ENCODE measurements around the gene MTA1.

The MTA1 gene

GRCh38 chr14:105433161-105433605 is 13.6 kb downstream of the MTA1 start:
- no peaks in the 10 kb centered on the region for H3K9me3 ChIP-seq (ENCODE audit: insufficient read depth, low read depth, low read length)
- H3K36me3 ChIP-seq (ENCODE audit: insufficient read depth, low read depth, low read length), result peaks cover 33% of the 10 kb centered on the region
- no peak overlapping the region for H3K4me3 ChIP-seq (ENCODE audit: low read length)
- peaks cover 3% of the 10 kb centered on the region; the same call in 1 of the 2 replicates for H3K4me1 ChIP-seq (ENCODE audit: insufficient read depth, low read length)
- H3K27ac ChIP-seq (ENCODE audit: low read length), result no peak overlapping the region
- H3K9ac ChIP-seq (ENCODE audit: low read depth, low read length), result no peak overlapping the region
- H3K27me3 ChIP-seq (ENCODE audit: insufficient read depth, low read length), result no peaks in the 10 kb centered on the region

- Histone ChIP-seq H3K4me1 (ENCODE audit: insufficient read depth, low read length) (peaks cover 3% of the 10 kb centered on the region; the same call in 1 of the 2 replicates), H3K27me3 (ENCODE audit: insufficient read depth, low read length) (no peaks in the 10 kb centered on the region), H3K9me3 (ENCODE audit: insufficient read depth, low read depth, low read length) (no peaks in the 10 kb centered on the region), H3K4me3 (ENCODE audit: low read length) (no peak overlapping the region), H3K9ac (ENCODE audit: low read depth, low read length) (no peak overlapping the region), H3K36me3 (ENCODE audit: insufficient read depth, low read depth, low read length) (peaks cover 25% of the 10 kb centered on the region), H3K27ac (ENCODE audit: low read length) (no peak overlapping the region)
These were observed 16.8 kb downstream of the MTA1 start for GRCh38 chr14:105436402-105436801.

- Histone ChIP-seq H3K4me3 (ENCODE audit: low read length) (no peak overlapping the region), H3K36me3 (ENCODE audit: insufficient read depth, low read depth, low read length) (peaks cover 30% of the 10 kb centered on the region), H3K27me3 (ENCODE audit: insufficient read depth, low read length) (no peaks in the 10 kb centered on the region), H3K9me3 (ENCODE audit: insufficient read depth, low read depth, low read length) (no peaks in the 10 kb centered on the region), H3K9ac (ENCODE audit: low read depth, low read length) (no peak overlapping the region), H3K27ac (ENCODE audit: low read length) (no peak overlapping the region), H3K4me1 (ENCODE audit: insufficient read depth, low read length) (peaks cover 3% of the 10 kb centered on the region; the same call in 1 of the 2 replicates)
These were observed 17.5 kb downstream of the MTA1 start for GRCh38 chr14:105436891-105437722.

- Histone ChIP-seq H3K9me3 (ENCODE audit: insufficient read depth, low read depth, low read length) (no peaks in the 10 kb centered on the region), H3K36me3 (ENCODE audit: insufficient read depth, low read depth, low read length) (peaks cover 33% of the 10 kb centered on the region), H3K27ac (ENCODE audit: low read length) (no peak overlapping the region), H3K4me3 (ENCODE audit: low read length) (no peak overlapping the region), H3K9ac (ENCODE audit: low read depth, low read length) (no peak overlapping the region), H3K27me3 (ENCODE audit: insufficient read depth, low read length) (no peaks in the 10 kb centered on the region), H3K4me1 (ENCODE audit: insufficient read depth, low read length) (no peaks in the 10 kb centered on the region)
These were observed 18.3 kb downstream of the MTA1 start for GRCh38 chr14:105437723-105438500.

GRCh38 chr14:105439179-105439578 is 19.6 kb downstream of the MTA1 start:
- Histone ChIP-seq H3K9me3 (ENCODE audit: insufficient read depth, low read depth, low read length) (no peaks in the 10 kb centered on the region), H3K9ac (ENCODE audit: low read depth, low read length) (no peak overlapping the region), H3K4me3 (ENCODE audit: low read length) (no peak overlapping the region), H3K27me3 (ENCODE audit: insufficient read depth, low read length) (no peaks in the 10 kb centered on the region), H3K4me1 (ENCODE audit: insufficient read depth, low read length) (no peaks in the 10 kb centered on the region), H3K27ac (ENCODE audit: low read length) (no peak overlapping the region), H3K36me3 (ENCODE audit: insufficient read depth, low read depth, low read length) (peaks cover 38% of the 10 kb centered on the region)

GRCh38 chr14:105439710-105440553 is 20.3 kb downstream of the MTA1 start:
- Histone ChIP-seq H3K4me3 (ENCODE audit: low read length) (no peak overlapping the region), H3K9me3 (ENCODE audit: insufficient read depth, low read depth, low read length) (no peaks in the 10 kb centered on the region), H3K27ac (ENCODE audit: low read length) (no peak overlapping the region), H3K27me3 (ENCODE audit: insufficient read depth, low read length) (no peaks in the 10 kb centered on the region), H3K36me3 (ENCODE audit: insufficient read depth, low read depth, low read length) (peaks cover 38% of the 10 kb centered on the region), H3K9ac (ENCODE audit: low read depth, low read length) (no peak overlapping the region), H3K4me1 (ENCODE audit: insufficient read depth, low read length) (no peaks in the 10 kb centered on the region)

GRCh38 chr14:105440554-105440900 is 20.9 kb downstream of the MTA1 start:
- Histone ChIP-seq H3K27ac (ENCODE audit: low read length) (no peak overlapping the region), H3K9me3 (ENCODE audit: insufficient read depth, low read depth, low read length) (no peaks in the 10 kb centered on the region), H3K9ac (ENCODE audit: low read depth, low read length) (no peak overlapping the region), H3K36me3 (ENCODE audit: insufficient read depth, low read depth, low read length) (peaks cover 38% of the 10 kb centered on the region), H3K4me3 (ENCODE audit: low read length) (no peak overlapping the region), H3K4me1 (ENCODE audit: insufficient read depth, low read length) (no peaks in the 10 kb centered on the region), H3K27me3 (ENCODE audit: insufficient read depth, low read length) (no peaks in the 10 kb centered on the region)

GRCh38 chr14:105440992-105441391 is 21.4 kb downstream of the MTA1 start:
- Histone ChIP-seq H3K36me3 (ENCODE audit: insufficient read depth, low read depth, low read length) (peaks cover 38% of the 10 kb centered on the region), H3K4me1 (ENCODE audit: insufficient read depth, low read length) (no peaks in the 10 kb centered on the region), H3K9me3 (ENCODE audit: insufficient read depth, low read depth, low read length) (no peaks in the 10 kb centered on the region)

GRCh38 chr14:105442125-105442524 is 22.5 kb downstream of the MTA1 start:
- peaks cover 35% of the 10 kb centered on the region for H3K36me3 ChIP-seq (ENCODE audit: insufficient read depth, low read depth, low read length)
- H3K27ac ChIP-seq (ENCODE audit: low read length), result no peak overlapping the region
- H3K9ac ChIP-seq (ENCODE audit: low read depth, low read length), result no peak overlapping the region
- H3K9me3 ChIP-seq (ENCODE audit: insufficient read depth, low read depth, low read length), result no peaks in the 10 kb centered on the region
- H3K27me3 ChIP-seq (ENCODE audit: insufficient read depth, low read length), result no peaks in the 10 kb centered on the region
- H3K4me1 ChIP-seq (ENCODE audit: insufficient read depth, low read length), result no peaks in the 10 kb centered on the region
- H3K4me3 ChIP-seq (ENCODE audit: low read length), result no peak overlapping the region

More at GRCh38 chr14:105440992-105441391, 21.4 kb downstream of the MTA1 start:
- Histone ChIP-seq H3K27ac (ENCODE audit: low read length) (no peak overlapping the region), H3K4me3 (ENCODE audit: low read length) (no peak overlapping the region), H3K27me3 (ENCODE audit: insufficient read depth, low read length) (no peaks in the 10 kb centered on the region), H3K9ac (ENCODE audit: low read depth, low read length) (no peak overlapping the region)

- Histone ChIP-seq H3K9me3 (ENCODE audit: insufficient read depth, low read depth, low read length) (no peaks in the 10 kb centered on the region), H3K27ac (ENCODE audit: low read length) (no peak overlapping the region), H3K4me3 (ENCODE audit: low read length) (no peak overlapping the region), H3K4me1 (ENCODE audit: insufficient read depth, low read length) (no peaks in the 10 kb centered on the region), H3K27me3 (ENCODE audit: insufficient read depth, low read length) (no peaks in the 10 kb centered on the region), H3K36me3 (ENCODE audit: insufficient read depth, low read depth, low read length) (peaks cover 35% of the 10 kb centered on the region), H3K9ac (ENCODE audit: low read depth, low read length) (no peak overlapping the region)
These were observed 23.2 kb downstream of the MTA1 start for GRCh38 chr14:105442834-105443233.

- Histone ChIP-seq H3K27me3 (ENCODE audit: insufficient read depth, low read length) (no peaks in the 10 kb centered on the region), H3K9ac (ENCODE audit: low read depth, low read length) (no peak overlapping the region), H3K27ac (ENCODE audit: low read length) (no peak overlapping the region), H3K9me3 (ENCODE audit: insufficient read depth, low read depth, low read length) (no peaks in the 10 kb centered on the region), H3K4me1 (ENCODE audit: insufficient read depth, low read length) (no peaks in the 10 kb centered on the region), H3K36me3 (ENCODE audit: insufficient read depth, low read depth, low read length) (peaks cover 33% of the 10 kb centered on the region), H3K4me3 (ENCODE audit: low read length) (no peak overlapping the region)
These were observed 25.2 kb downstream of the MTA1 start for GRCh38 chr14:105444859-105445258.

Data from iPS-20b (cell line).